ENCODE data around the gene KDM6A.

GRCh38 chrX:45128896-45129454, 256.0 kb downstream of the KDM6A start:
- TF ChIP-seq CTCF (IDR thresholded peaks at IDR 0.05; ENCODE audit: poor library complexity, severe bottlenecking) (no peak), MXI1 (conservative IDR thresholded peaks at IDR 0.05; ENCODE audit: poor library complexity, severe bottlenecking) (no peak), POLR2AphosphoS5 (IDR thresholded peaks at IDR 0.05) (no peak), RAD21 (conservative IDR thresholded peaks at IDR 0.05) (no peak), TAF1 (IDR thresholded peaks at IDR 0.05; ENCODE audit: low read depth) (no peak)

Data from neural cell (in vitro differentiated cells).